IMR-90 (cell line): ENCODE measurements around the gene OR1S1. TPM values are rescaled to one million over a fixed set of nuclear protein-coding genes. Genes with fewer than 3 reads are reported as not detected.

ENCODE experiments used
- ATAC-seq: fragments of 200-7000 bp; cut with Tn5 transposase; 2 replicates; pipeline ENCODE4 v1.9.1; 2020; ENCODE audit warnings: low read depth, mild to moderate bottlenecking, moderate library complexity
- BruUV-seq: library from RNA; stranded (reverse); fragments of 400-500 nt; replicated peaks from 2 replicates; lab custom pipeline; 2021; lab: Mats Ljungman, UMichigan
- CTCF ChIA-PET: fragments of 300-600 bp; formaldehyde crosslinking; extraction: SDS; loops from one replicate; lab custom pipeline; 2021; ENCODE audit warnings: antibody characterized with exemption; lab: Yijun Ruan, JAX
- POLR2A ChIA-PET: fragments of 300-600 bp; sonication (Branson Sonifier 250); formaldehyde crosslinking; loops from one replicate; lab custom pipeline; 2022; ENCODE audit warnings: antibody characterized with exemption; ENCODE audit not compliant: unreplicated experiment; lab: Charles Lee
- DNase-seq: peaks from one replicate; pipeline ENCODE4 v3.0.0; 2013
- H2AFZ ChIP-seq: replicated peaks from 2 replicates; pipeline ENCODE3; 2013; ENCODE audit warnings: low read length, mild to moderate bottlenecking; ENCODE audit not compliant: poor library complexity
- H2AK5ac ChIP-seq: 2 replicates; pipeline ENCODE4 v1.6.1; 2013; ENCODE audit warnings: low read depth, low read length, inconsistent platforms
- H2AK9ac ChIP-seq: replicated peaks from 2 replicates; pipeline ENCODE3; 2013; ENCODE audit warnings: mild to moderate bottlenecking, low read depth, low read length, moderate library complexity; ENCODE audit not compliant: poor library complexity
- H2BK120ac ChIP-seq: 2 replicates; pipeline ENCODE4 v1.6.1; 2013; ENCODE audit warnings: low read depth, low read length, inconsistent platforms
- H2BK15ac ChIP-seq: 3 replicates; pipeline ENCODE4 v1.6.1; 2013; ENCODE audit warnings: low read depth, low read length, inconsistent platforms
- H2BK20ac ChIP-seq: 2 replicates; pipeline ENCODE4 v1.6.1; 2013; ENCODE audit warnings: low read depth, mild to moderate bottlenecking, inconsistent platforms, low read length, moderate library complexity
- H2BK5ac ChIP-seq: 2 replicates; pipeline ENCODE4 v1.6.1; 2013; ENCODE audit warnings: mild to moderate bottlenecking, low read depth, low read length, inconsistent platforms; ENCODE audit not compliant: poor library complexity, severe bottlenecking
- H3K14ac ChIP-seq: replicated peaks from 2 replicates; pipeline ENCODE4 v1.6.1; 2013; ENCODE audit warnings: low read depth, low read length, inconsistent platforms
- H3K18ac ChIP-seq: 2 replicates; pipeline ENCODE4 v1.6.1; 2013; ENCODE audit warnings: low read depth, low read length, control low read depth
- H3K23ac ChIP-seq: 2 replicates; pipeline ENCODE4 v1.6.1; 2013; ENCODE audit warnings: low read depth, low read length, inconsistent platforms
- H3K27ac ChIP-seq: 2 replicates; pipeline ENCODE4 v1.5.1; 2013; ENCODE audit warnings: mild to moderate bottlenecking, control low read depth, low read length; ENCODE audit not compliant: insufficient read depth
- H3K27me3 ChIP-seq: 2 replicates; pipeline ENCODE4 v1.6.1; 2013; ENCODE audit warnings: low read length; ENCODE audit not compliant: control insufficient read depth, insufficient read depth
- H3K36me3 ChIP-seq: 2 replicates; pipeline ENCODE4 v1.6.1; 2013; ENCODE audit warnings: low read length, mixed read lengths; ENCODE audit not compliant: control insufficient read depth, insufficient read depth
- H3K4ac ChIP-seq: 2 replicates; pipeline ENCODE4 v1.6.1; 2013; ENCODE audit warnings: low read depth, low read length, inconsistent platforms
- H3K4me1 ChIP-seq: 2 replicates; pipeline ENCODE4 v1.6.1; 2013; ENCODE audit warnings: low read length, mixed read lengths; ENCODE audit not compliant: control insufficient read depth, insufficient read depth
- H3K4me2 ChIP-seq: 2 replicates; pipeline ENCODE4 v1.6.1; 2013; ENCODE audit warnings: low read depth, mild to moderate bottlenecking, control low read depth, low read length, moderate library complexity
- H3K4me3 ChIP-seq: 2 replicates; pipeline ENCODE4 v1.5.1; 2013; ENCODE audit warnings: low read depth, mild to moderate bottlenecking, control low read depth, low read length, moderate library complexity; ENCODE audit not compliant: insufficient read depth
- H3K56ac ChIP-seq: 2 replicates; pipeline ENCODE4 v1.6.1; 2013; ENCODE audit warnings: low read length, inconsistent platforms; ENCODE audit not compliant: insufficient read depth; ENCODE audit errors: extremely low read depth
- H3K79me1 ChIP-seq, 2 experiments: 2 replicates each; pipeline ENCODE4 v1.6.1; 2013; ENCODE audit warnings: low read length in 2 of 2, inconsistent platforms in 1 of 2, low read depth in 1 of 2
- H3K9ac ChIP-seq: 2 replicates; pipeline ENCODE4 v1.6.1; 2013; ENCODE audit warnings: low read depth, low read length, control low read depth
- H3K9me1 ChIP-seq: 2 replicates; pipeline ENCODE4 v1.6.1; 2013; ENCODE audit warnings: low read length, inconsistent platforms; ENCODE audit not compliant: insufficient read depth
- H3K9me3 ChIP-seq: 2 replicates; pipeline ENCODE4 v1.6.1; 2013; ENCODE audit warnings: low read length; ENCODE audit not compliant: control insufficient read depth, insufficient read depth
- H4K20me1 ChIP-seq: 2 replicates; pipeline ENCODE4 v1.6.1; 2013; ENCODE audit warnings: low read length, inconsistent platforms; ENCODE audit not compliant: insufficient read depth
- H4K5ac ChIP-seq: 2 replicates; pipeline ENCODE4 v1.6.1; 2013; ENCODE audit warnings: mild to moderate bottlenecking, low read depth, low read length, control low read depth
- H4K8ac ChIP-seq, 2 experiments: 2 replicates each; pipeline ENCODE4 v1.6.1; 2013; ENCODE audit warnings: low read depth in 2 of 2, low read length in 2 of 2, control low read depth in 1 of 2, inconsistent platforms in 1 of 2
- H4K91ac ChIP-seq: 2 replicates; pipeline ENCODE4 v1.6.1; 2013; ENCODE audit warnings: low read depth, low read length, inconsistent platforms; ENCODE audit not compliant: insufficient read depth
- BHLHE40 ChIP-seq: fragments of 150-350 bp; IDR thresholded peaks from 2 replicates; pipeline ENCODE4 v1.6.1; 2016; ENCODE audit warnings: mild to moderate bottlenecking, low read depth, low read length
- CEBPB ChIP-seq: IDR thresholded peaks from 2 replicates; pipeline ENCODE4 v1.6.1; 2012; ENCODE audit warnings: low read depth, low read length, improper control_type of control experiment
- CHD1 ChIP-seq: IDR thresholded peaks from 2 replicates; pipeline ENCODE4 v1.6.1; 2012; ENCODE audit warnings: low read depth, low read length, improper control_type of control experiment
- CTCF ChIP-seq: conservative IDR thresholded peaks from 2 replicates; pipeline ENCODE4 v1.5.1; 2012; ENCODE audit warnings: mild to moderate bottlenecking, low read depth, low read length, improper control_type of control experiment
- FOS ChIP-seq: fragments of 150-350 bp; IDR thresholded peaks from 2 replicates; pipeline ENCODE4 v1.6.1; 2016; ENCODE audit warnings: low read depth, low read length
- POLR2A ChIP-seq: IDR thresholded peaks from 2 replicates; pipeline ENCODE4 v1.6.1; 2012; ENCODE audit warnings: mild to moderate bottlenecking, low read depth, low read length
- RFX5 ChIP-seq: IDR thresholded peaks from 2 replicates; pipeline ENCODE4 v1.8.0; 2012; ENCODE audit warnings: low read depth, mild to moderate bottlenecking, low read length, moderate library complexity
- SMC3 ChIP-seq: fragments of 150-350 bp; IDR thresholded peaks from 2 replicates; pipeline ENCODE4 v1.6.1; 2016; ENCODE audit warnings: low read depth, mild to moderate bottlenecking, antibody characterized with exemption, low read length, moderate library complexity
- WGBS, 2 experiments: methylation state at CpG; one replicate each; pipeline versions ENCODE4 v1.1.5 to v1.1.7; 2013; ENCODE audit warnings: missing lambda C conversion rate in 2 of 2; ENCODE audit not compliant: insufficient read length in 1 of 2; ENCODE audit errors: extremely low coverage in 2 of 2; 5-methylcytosine and 5-hydroxymethylcytosine counted together
- dilution Hi-C: fragments of 300-500 bp; cut with HindIII; formaldehyde crosslinking; loops from one replicate; pipeline ENCODE4 v1.14.3; 2018; ENCODE audit warnings: low sequenced_read_pairs; ENCODE audit not compliant: unreplicated experiment
- in situ Hi-C: fragments of 300-500 bp; cut with MboI; formaldehyde crosslinking; loops from 3 replicates; pipeline ENCODE4 v1.14.3; 2019; ENCODE audit warnings: low sequenced_read_pairs, inconsistent platforms, mixed read lengths
- intact Hi-C: fragments of 100-400 bp; cut with micrococcal nuclease; formaldehyde crosslinking; loops from 2 replicates; pipeline ENCODE4 v1.10.0; 2022
- polyA plus RNA-seq, 3 experiments: library from polyadenylated mRNA; depleted of rRNA; stranded (reverse); fragments of >200 nt; gene quantifications; 2 replicates each; pipeline ENCODE4 v1.2.3, GENCODE V29; 2012; ENCODE audit warnings: low replicate concordance in 1 of 3
- total RNA-seq: library from RNA; depleted of rRNA; stranded (reverse); fragments of >200 nt; gene quantifications from 2 replicates; pipeline ENCODE4 v1.2.3, GENCODE V29; 2012

The OR1S1 gene
- total and polyA plus RNA-seq, 2 of the 4 experiments (the other 2 are of a cell fraction), result not detected

- Histone ChIP-seq H3K79me1 (no peaks in the 10 kb centered on the region), H3K18ac (no peak overlapping the region), H2BK15ac (no peak overlapping the region), H3K27ac (no peak overlapping the region), H3K14ac (no peak overlapping the region), H3K27me3 (peaks cover 3% of the 10 kb centered on the region; the same call in 1 of the 2 replicates), H4K20me1 (no peaks in the 10 kb centered on the region), H2AK9ac (no peak overlapping the region), H4K8ac (no peak overlapping the region), H3K9me1 (no peaks in the 10 kb centered on the region), H3K9ac (no peak overlapping the region), H3K4me2 (no peak overlapping the region), H2AFZ (no peak overlapping the region), H3K9me3 (no peaks in the 10 kb centered on the region), H3K4me1 (no peaks in the 10 kb centered on the region), H3K56ac (no peak overlapping the region), H3K23ac (no peak overlapping the region), H2BK20ac (no peak overlapping the region), H3K4ac (no peak overlapping the region), H4K91ac (no peak overlapping the region), H2BK5ac (no peak overlapping the region), H4K5ac (no peak overlapping the region), H2BK120ac (no peak overlapping the region), H2AK5ac (no peak overlapping the region), H3K36me3 (no peaks in the 10 kb centered on the region), H3K4me3 (no peak overlapping the region)
- WGBS, 2 experiments, result 83% methylated on average over 1 of the region's 7 CpGs; no CpG with 5 or more reads in 1 of the 2 experiments
- in situ Hi-C loops, result no loop called here
- dilution Hi-C loops, result no loop called here
- ChIA-PET POLR2A (no interaction called here), CTCF (no interaction called here)
- no TSS peak for BruUV-seq
- intact Hi-C loops, result no loop called here
- DNase-seq (no peak), ATAC-seq (no peak)
- TF ChIP-seq POLR2A (no peak), SMC3 (no peak), BHLHE40 (no peak), CHD1 (no peak), CTCF (no peak), FOS (no peak), CEBPB (no peak), RFX5 (no peak)
Measured at GRCh38 chr11:58165504-58166106, 46.9 kb upstream of the OR1S1 start.
